HEK293 (cell line): Measurements from ENCODE around the gene PTPN11.

Source experiments
- CTCF ChIA-PET: fragments of 350-600 bp; formaldehyde crosslinking; extraction: SDS; loops from one replicate; lab custom pipeline; 2021; ENCODE audit warnings: antibody characterized with exemption; lab: Yijun Ruan, JAX
- POLR2A ChIA-PET: fragments of 300-600 bp; formaldehyde crosslinking; extraction: SDS; loops from one replicate; lab custom pipeline; 2020; ENCODE audit warnings: antibody characterized with exemption, inconsistent platforms; lab: Yijun Ruan, JAX
- H3K27ac ChIP-seq: fragments of 200-500 bp; sonication (Bioruptor generic); 2 replicates; pipeline ENCODE4 v1.5.1; 2014; ENCODE audit warnings: low read depth, low read length, control low read depth, inconsistent platforms; ENCODE audit errors: extremely low read depth
- H3K36me3 ChIP-seq, 2 experiments: fragments of 200-500 bp in 1 of 2; sonication (Bioruptor generic) in 1 of 2; 1 replicate in 1 of 2; 2 replicates in 1 of 2; pipeline ENCODE4 v1.5.1; 2014 to 2017; ENCODE audit warnings: inconsistent platforms in 2 of 2, low read length in 2 of 2; ENCODE audit not compliant: control insufficient read depth in 2 of 2, insufficient read depth in 1 of 2
- H3K4me1 ChIP-seq: fragments of 200-500 bp; sonication (Bioruptor generic); 2 replicates; pipeline ENCODE4 v1.5.1; 2014; ENCODE audit warnings: mild to moderate bottlenecking, low read length, inconsistent platforms; ENCODE audit not compliant: control insufficient read depth, insufficient read depth
- H3K4me3 ChIP-seq: 2 replicates; pipeline ENCODE4 v1.5.1; 2011; ENCODE audit warnings: low read depth, mild to moderate bottlenecking, control low read depth, low read length, moderate library complexity
- H3K9me3 ChIP-seq: fragments of 200-500 bp; sonication (Bioruptor generic); 2 replicates; pipeline ENCODE4 v1.5.1; 2014; ENCODE audit warnings: low read depth, low read length, inconsistent platforms; ENCODE audit not compliant: control insufficient read depth, insufficient read depth
- BCL11B ChIP-seq: fragments of 450-650 bp; formaldehyde crosslinking; IDR thresholded peaks from 2 replicates; pipeline ENCODE4 v1.5.1; 2016; ENCODE audit warnings: low read depth, missing biosample characterization, missing genetic modification characterization
- EGR2 ChIP-seq: fragments of 450-650 bp; formaldehyde crosslinking; IDR thresholded peaks from 2 replicates; pipeline ENCODE4 v1.5.1; 2016; ENCODE audit warnings: low read depth, missing biosample characterization, missing genetic modification characterization
- GLIS2 ChIP-seq: fragments of 450-650 bp; formaldehyde crosslinking; IDR thresholded peaks from 2 replicates; pipeline ENCODE4 v1.5.1; 2016; ENCODE audit warnings: missing biosample characterization, missing genetic modification characterization
- PBX3 ChIP-seq: sonication (generic); formaldehyde crosslinking; IDR thresholded peaks from 2 replicates; pipeline ENCODE4 v1.8.1; 2022; ENCODE audit warnings: mild to moderate bottlenecking, moderate library complexity, missing genetic modification reagents
- PRDM10 ChIP-seq: fragments of 450-650 bp; formaldehyde crosslinking; IDR thresholded peaks from 2 replicates; pipeline ENCODE4 v1.5.1; 2016; ENCODE audit warnings: missing biosample characterization, missing genetic modification characterization
- SCRT2 ChIP-seq: fragments of 450-650 bp; formaldehyde crosslinking; IDR thresholded peaks from 2 replicates; pipeline ENCODE4 v1.5.1; 2016; ENCODE audit warnings: missing biosample characterization, missing genetic modification characterization
- SP2 ChIP-seq: fragments of 450-650 bp; formaldehyde crosslinking; IDR thresholded peaks from 2 replicates; pipeline ENCODE4 v1.5.1; 2016; ENCODE audit warnings: missing biosample characterization, missing genetic modification characterization
- SP7 ChIP-seq: fragments of 450-650 bp; formaldehyde crosslinking; IDR thresholded peaks from 2 replicates; pipeline ENCODE4 v1.5.1; 2016; ENCODE audit warnings: missing biosample characterization, missing genetic modification characterization
- YY2 ChIP-seq: fragments of 450-650 bp; formaldehyde crosslinking; IDR thresholded peaks from 2 replicates; pipeline ENCODE4 v1.5.1; 2016; ENCODE audit warnings: missing biosample characterization, missing genetic modification characterization
- ZBTB20 ChIP-seq: fragments of 450-650 bp; formaldehyde crosslinking; IDR thresholded peaks from 2 replicates; pipeline ENCODE4 v1.5.1; 2016; ENCODE audit warnings: missing biosample characterization, missing genetic modification characterization
- ZFP69B ChIP-seq: fragments of 450-650 bp; formaldehyde crosslinking; IDR thresholded peaks from 2 replicates; pipeline ENCODE4 v1.5.1; 2016; ENCODE audit warnings: missing biosample characterization, missing genetic modification characterization
- ZNF175 ChIP-seq: fragments of 450-650 bp; formaldehyde crosslinking; IDR thresholded peaks from 2 replicates; pipeline ENCODE4 v1.5.1; 2016; ENCODE audit warnings: missing biosample characterization, missing genetic modification characterization
- ZNF19 ChIP-seq: fragments of 450-650 bp; formaldehyde crosslinking; IDR thresholded peaks from 2 replicates; pipeline ENCODE4; 2016; ENCODE audit warnings: missing biosample characterization, missing genetic modification characterization, low read depth
- ZNF2 ChIP-seq: fragments of 450-650 bp; formaldehyde crosslinking; IDR thresholded peaks from 2 replicates; pipeline ENCODE4 v1.5.1; 2016; ENCODE audit warnings: missing biosample characterization, missing genetic modification characterization
- ZNF211 ChIP-seq: fragments of 450-650 bp; formaldehyde crosslinking; IDR thresholded peaks from 2 replicates; pipeline ENCODE4 v1.5.1; 2016; ENCODE audit warnings: low read depth, missing biosample characterization, missing genetic modification characterization
- ZNF223 ChIP-seq: fragments of 450-650 bp; formaldehyde crosslinking; IDR thresholded peaks from 2 replicates; pipeline ENCODE4 v1.5.1; 2016; ENCODE audit warnings: missing biosample characterization, missing genetic modification characterization
- ZNF280C ChIP-seq: fragments of 450-650 bp; formaldehyde crosslinking; IDR thresholded peaks from 2 replicates; pipeline ENCODE4 v1.5.1; 2016; ENCODE audit warnings: missing biosample characterization, missing genetic modification characterization
- ZNF521 ChIP-seq: fragments of 450-650 bp; formaldehyde crosslinking; IDR thresholded peaks from 2 replicates; pipeline ENCODE4 v1.5.1; 2017; ENCODE audit warnings: missing biosample characterization, mild to moderate bottlenecking, missing genetic modification characterization
- ZNF585B ChIP-seq: fragments of 450-650 bp; formaldehyde crosslinking; IDR thresholded peaks from 2 replicates; pipeline ENCODE4 v1.5.1; 2016; ENCODE audit warnings: missing biosample characterization, missing genetic modification characterization
- ZNF623 ChIP-seq: fragments of 450-650 bp; formaldehyde crosslinking; IDR thresholded peaks from 2 replicates; pipeline ENCODE4 v1.5.1; 2016; ENCODE audit warnings: missing biosample characterization, missing genetic modification characterization
- ZNF654 ChIP-seq: fragments of 450-650 bp; formaldehyde crosslinking; IDR thresholded peaks from 2 replicates; pipeline ENCODE4 v1.5.1; 2016; ENCODE audit warnings: low read depth, missing biosample characterization, missing genetic modification characterization
- ZNF776 ChIP-seq: fragments of 450-650 bp; formaldehyde crosslinking; IDR thresholded peaks from 2 replicates; pipeline ENCODE4 v1.5.0; 2017; ENCODE audit warnings: missing biosample characterization, missing genetic modification characterization, borderline replicate concordance
- ZSCAN18 ChIP-seq: fragments of 450-650 bp; formaldehyde crosslinking; IDR thresholded peaks from 2 replicates; pipeline ENCODE4 v1.5.1; 2016; ENCODE audit warnings: missing biosample characterization, missing genetic modification characterization
- TF ChIP-seq, protein P1 (sequence below): fragments of 450-650 bp; formaldehyde crosslinking; IDR thresholded peaks from 2 replicates; pipeline ENCODE4 v1.5.1; 2016; ENCODE audit warnings: missing biosample characterization, missing genetic modification characterization
- TF ChIP-seq, protein P2 (sequence below): fragments of 450-650 bp; formaldehyde crosslinking; IDR thresholded peaks from 2 replicates; pipeline ENCODE4 v1.5.1; 2016; ENCODE audit warnings: missing biosample characterization, missing genetic modification characterization

Gene PTPN11

DNA sequence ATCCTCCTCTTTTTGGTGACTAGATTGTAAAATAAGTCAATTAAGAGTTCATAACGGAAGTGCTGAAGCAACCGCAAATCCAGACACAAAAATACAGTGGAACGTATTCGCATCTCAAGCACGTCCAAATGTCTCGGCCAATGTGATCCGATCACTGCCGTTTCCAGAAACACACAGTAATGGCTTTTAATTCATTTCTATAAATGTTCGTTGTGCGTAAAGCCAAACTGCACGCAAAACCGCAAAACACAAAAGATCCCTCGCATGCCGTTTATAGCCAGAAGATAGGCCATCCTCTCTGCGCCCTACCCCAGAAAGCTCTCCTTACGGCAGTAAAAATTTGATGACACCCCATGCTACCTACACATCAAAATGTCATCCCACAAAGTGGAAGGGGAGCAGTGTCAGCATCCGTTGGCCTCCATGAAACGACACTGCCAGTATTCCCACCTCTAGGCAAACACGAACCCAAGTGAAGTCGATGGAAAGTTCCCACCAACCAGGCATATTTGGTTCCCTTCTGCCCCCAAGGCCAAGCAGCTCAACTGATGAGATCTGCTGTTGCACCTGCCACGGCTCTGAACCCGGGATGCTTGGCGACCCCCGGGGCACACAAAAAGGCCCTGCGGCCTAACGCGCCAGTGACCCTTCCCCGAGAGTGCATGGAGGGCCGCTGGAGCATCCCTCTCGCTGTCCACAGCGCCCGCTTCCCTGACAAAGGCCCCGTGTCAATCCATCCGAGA is 37.9 kb upstream of the PTPN11 start (continued):
- TF ChIP-seq SP7 (0 out of 2 replicates have a peak, but pooled peaks have one; percentile 9), ZNF623 (tag by site-specific recombination) (0 out of 2 replicates have a peak, but pooled peaks have one; percentile 7), ZNF19 (tag by site-specific recombination) (no peak), ZNF223 (tag by site-specific recombination) (no peak), EGR2 (no peak), GLIS2 (tag by site-specific recombination) (0 out of 2 replicates have a peak, but pooled peaks have one; percentile 5), ZNF776 (tag by site-specific recombination) (no peak), PBX3 (CRISPR knock-in tag) (no peak), ZNF211 (tag by site-specific recombination) (no peak), YY2 (tag by site-specific recombination) (no peak), ZNF2 (tag by site-specific recombination) (no peak), ZNF585B (no peak)

- H3K9me3 ChIP-seq, result no peaks in the 10 kb centered on the region
- peak overlapping the region; percentile 88 for H3K27ac ChIP-seq
- no peaks in the 10 kb centered on the region for H3K4me1 ChIP-seq
- ChIA-PET CTCF (interaction anchor here (1.0 kb wide), 1 partner anchor 183 kb away, joined by 3 read pairs; no protein-coding TSS in a partner anchor), POLR2A (interaction anchor here (0.7 kb wide), 2 partner anchors 25 to 335 kb away, joined by 3 read pairs; no protein-coding TSS in a partner anchor)
- H3K36me3 ChIP-seq, result no peaks in the 10 kb centered on the region
- H3K4me3 ChIP-seq, result peak overlapping the region; percentile 88
- TF ChIP-seq ZNF521 (tag by site-specific recombination), result no peak
- no peak for TF ChIP-seq ZNF175 (tag by site-specific recombination)
- TF ChIP-seq ZNF776 (tag by site-specific recombination), result no peak
- TF ChIP-seq, protein P1, sequence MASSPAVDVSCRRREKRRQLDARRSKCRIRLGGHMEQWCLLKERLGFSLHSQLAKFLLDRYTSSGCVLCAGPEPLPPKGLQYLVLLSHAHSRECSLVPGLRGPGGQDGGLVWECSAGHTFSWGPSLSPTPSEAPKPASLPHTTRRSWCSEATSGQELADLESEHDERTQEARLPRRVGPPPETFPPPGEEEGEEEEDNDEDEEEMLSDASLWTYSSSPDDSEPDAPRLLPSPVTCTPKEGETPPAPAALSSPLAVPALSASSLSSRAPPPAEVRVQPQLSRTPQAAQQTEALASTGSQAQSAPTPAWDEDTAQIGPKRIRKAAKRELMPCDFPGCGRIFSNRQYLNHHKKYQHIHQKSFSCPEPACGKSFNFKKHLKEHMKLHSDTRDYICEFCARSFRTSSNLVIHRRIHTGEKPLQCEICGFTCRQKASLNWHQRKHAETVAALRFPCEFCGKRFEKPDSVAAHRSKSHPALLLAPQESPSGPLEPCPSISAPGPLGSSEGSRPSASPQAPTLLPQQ (tag by site-specific recombination), result no peak
- TF ChIP-seq PRDM10 (tag by site-specific recombination), result no peak
- peak; percentile 40; the same call in 1 of the 2 replicates for TF ChIP-seq SP2 (tag by site-specific recombination)
- no peak for TF ChIP-seq ZNF654
- peak; percentile 47; the same call in 1 of the 2 replicates for TF ChIP-seq ZBTB20 (tag by site-specific recombination)
- TF ChIP-seq ZNF280C (tag by site-specific recombination), result no peak
- TF ChIP-seq, protein P2, sequence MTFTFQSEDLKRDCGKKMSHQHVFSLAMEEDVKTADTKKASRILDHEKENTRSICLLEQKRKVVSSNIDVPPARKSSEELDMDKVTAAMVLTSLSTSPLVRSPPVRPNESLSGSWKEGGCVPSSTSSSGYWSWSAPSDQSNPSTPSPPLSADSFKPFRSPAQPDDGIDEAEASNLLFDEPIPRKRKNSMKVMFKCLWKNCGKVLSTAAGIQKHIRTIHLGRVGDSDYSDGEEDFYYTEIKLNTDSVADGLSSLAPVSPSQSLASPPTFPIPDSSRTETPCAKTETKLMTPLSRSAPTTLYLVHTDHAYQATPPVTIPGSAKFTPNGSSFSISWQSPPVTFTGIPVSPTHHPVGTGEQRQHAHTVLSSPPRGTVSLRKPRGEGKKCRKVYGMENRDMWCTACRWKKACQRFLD (tag by site-specific recombination), result no peak
- no peak for TF ChIP-seq ZSCAN18 (tag by site-specific recombination)
- TF ChIP-seq GLIS2 (tag by site-specific recombination), result 0 out of 2 replicates have a peak, but pooled peaks have one; percentile 54
- no peak for TF ChIP-seq BCL11B
- TF ChIP-seq ZFP69B (tag by site-specific recombination), result 0 out of 2 replicates have a peak, but pooled peaks have one; percentile 36
- TF ChIP-seq SCRT2 (tag by site-specific recombination), result no peak
These were observed 37.3 kb upstream of the PTPN11 start for GRCh38 chr12:112381406-112381882.
